Body of pancreas (tissue), 4 donors: ENCODE data around the gene SYPL2.

Experiments used
- CTCF ChIP-seq, 7 experiments: fragments of 450-650 bp in 4 of 7; fragments of 200-600 bp in 3 of 7; sonication (generic) in 3 of 7; IDR thresholded peaks; one replicate each; pipeline ENCODE4 v1.5.1; 2016 to 2019; ENCODE audit warnings: antibody characterized with exemption in 7 of 7
- POLR2A ChIP-seq, 3 donors: fragments of 450-650 bp; IDR thresholded peaks; one replicate each; pipeline ENCODE4 v1.6.1; 2016; ENCODE audit warnings: antibody characterized with exemption in 3 of 3, mild to moderate bottlenecking in 2 of 3

- TF ChIP-seq POLR2A (IDR thresholded peaks at IDR 0.05) = no peak
- TF ChIP-seq CTCF (IDR thresholded peaks at IDR 0.05) = no peak
Observed at GRCh38 chr1:109495738-109496137, 29.4 kb downstream of the SYPL2 start.
